Colonic mucosa (tissue), 4 donors: ENCODE measurements around the gene AGO1. TPM values are rescaled to one million over a fixed set of nuclear protein-coding genes. Genes with fewer than 3 reads are reported as not detected.

Source experiments
- DNase-seq: peaks from one replicate; pipeline ENCODE4 v3.0.0-alpha.2; 2020
- H3K27ac ChIP-seq: fragments of 200-600 bp; one replicate; pipeline ENCODE4 v1.8.0; 2021
- H3K27me3 ChIP-seq: fragments of 200-600 bp; one replicate; pipeline ENCODE4 v1.8.0; 2021
- H3K36me3 ChIP-seq: fragments of 200-600 bp; one replicate; pipeline ENCODE4 v1.8.0; 2021
- H3K4me1 ChIP-seq: fragments of 200-600 bp; one replicate; pipeline ENCODE4 v1.8.0; 2021; ENCODE audit warnings: mild to moderate bottlenecking
- H3K4me3 ChIP-seq: fragments of 200-600 bp; one replicate; pipeline ENCODE4 v1.8.0; 2021
- H3K9ac ChIP-seq, 2 donors: one replicate each; pipeline ENCODE4 v1.7.0; 2013; ENCODE audit warnings: control low read depth in 2 of 2, low read depth in 2 of 2, low read length in 2 of 2
- H3K9me3 ChIP-seq: fragments of 200-600 bp; one replicate; pipeline ENCODE4 v1.8.0; 2021
- intact Hi-C: fragments of 100-400 bp; cut with DNase I; formaldehyde crosslinking; loops from one replicate; pipeline ENCODE4 v1.14.1; 2022
- total RNA-seq, 2 donors: library from RNA; stranded (reverse); fragmentation: NEBNext Ultra II Directional in 1 of 2; extraction: Animal tissue kit (Norgen Biotek cat#: 25700) in 1 of 2; gene quantifications; one replicate each; pipeline ENCODE4 v1.2.1, GENCODE V29; 2021
- TF ChIP-seq, protein P1 (sequence below): fragments of 200-600 bp; IDR thresholded peaks from one replicate; pipeline ENCODE4 v1.8.0; 2022; ENCODE audit warnings: antibody characterized with exemption, mild to moderate bottlenecking
- donor health status: healthy.
- donor health status: DM: no; HTN: no; CAD: no.
- donor health status: DM: no; HTN: no; CAD: no.

AGO1 gene
- total RNA-seq, 2 donors from 2014 or later: 24.2 to 27.7 TPM

DNA sequence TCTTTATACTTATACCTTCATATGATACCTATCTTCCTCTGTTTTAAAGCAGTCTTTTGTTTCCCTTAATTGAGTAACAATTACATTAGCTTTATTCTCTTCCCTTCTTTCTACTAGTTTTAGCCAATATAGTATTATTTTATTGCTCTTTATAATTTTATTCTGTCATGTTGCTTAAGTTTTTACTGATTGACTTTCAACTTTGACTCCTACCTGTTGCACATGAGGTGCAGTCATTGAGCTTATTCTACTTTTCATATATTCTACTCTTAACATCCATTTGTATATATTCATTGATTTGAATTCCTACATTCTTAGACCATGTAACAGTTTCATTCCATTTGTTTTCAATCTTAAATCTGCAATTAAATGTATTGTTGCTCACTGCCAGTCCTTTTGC is 97.1 kb downstream of the AGO1 start:
- Histone ChIP-seq H3K9me3 (no peaks in the 10 kb centered on the region), H3K4me3 (no peak overlapping the region), H3K27ac (no peak overlapping the region), H3K27me3 (no peaks in the 10 kb centered on the region), H3K36me3 (no peaks in the 10 kb centered on the region), H3K9ac (no peak overlapping the region), H3K4me1 (no peaks in the 10 kb centered on the region)
- intact Hi-C loops: no loop called here
- TF ChIP-seq, protein P1, sequence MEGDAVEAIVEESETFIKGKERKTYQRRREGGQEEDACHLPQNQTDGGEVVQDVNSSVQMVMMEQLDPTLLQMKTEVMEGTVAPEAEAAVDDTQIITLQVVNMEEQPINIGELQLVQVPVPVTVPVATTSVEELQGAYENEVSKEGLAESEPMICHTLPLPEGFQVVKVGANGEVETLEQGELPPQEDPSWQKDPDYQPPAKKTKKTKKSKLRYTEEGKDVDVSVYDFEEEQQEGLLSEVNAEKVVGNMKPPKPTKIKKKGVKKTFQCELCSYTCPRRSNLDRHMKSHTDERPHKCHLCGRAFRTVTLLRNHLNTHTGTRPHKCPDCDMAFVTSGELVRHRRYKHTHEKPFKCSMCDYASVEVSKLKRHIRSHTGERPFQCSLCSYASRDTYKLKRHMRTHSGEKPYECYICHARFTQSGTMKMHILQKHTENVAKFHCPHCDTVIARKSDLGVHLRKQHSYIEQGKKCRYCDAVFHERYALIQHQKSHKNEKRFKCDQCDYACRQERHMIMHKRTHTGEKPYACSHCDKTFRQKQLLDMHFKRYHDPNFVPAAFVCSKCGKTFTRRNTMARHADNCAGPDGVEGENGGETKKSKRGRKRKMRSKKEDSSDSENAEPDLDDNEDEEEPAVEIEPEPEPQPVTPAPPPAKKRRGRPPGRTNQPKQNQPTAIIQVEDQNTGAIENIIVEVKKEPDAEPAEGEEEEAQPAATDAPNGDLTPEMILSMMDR: no peak
- DNase-seq: no peak

Other genes starting within 250 kb of the AGO1 start
- gene PSMB2, start 241.7 kb upstream of the AGO1 start, total RNA-seq: 10 to 100 TPM; 48.4 to 73.9 TPM
- 1 to 10 TPM; 2.9 to 4.2 TPM for gene C1orf216, start 164.3 kb upstream of the AGO1 start, total RNA-seq
- 10 to 100 TPM in 1 of 2 donors, 1 to 10 TPM in 1; 3.1 to 27.7 TPM for gene CLSPN, start 113.2 kb upstream of the AGO1 start, total RNA-seq
- 10 to 100 TPM in 1 of 2 donors, 1 to 10 TPM in 1; 7.4 to 17.5 TPM for gene AGO4, start 75.2 kb upstream of the AGO1 start, total RNA-seq
- gene AGO3, start 47.9 kb downstream of the AGO1 start, total RNA-seq: 10 to 100 TPM; 16.7 to 21.4 TPM
- under 1 TPM in 1 of 2 donors, not detected in 1; 0.13 TPM for gene TEKT2, start 200.9 kb downstream of the AGO1 start, total RNA-seq
- 10 to 100 TPM; 30.4 to 33.0 TPM for gene ADPRS, start 205.7 kb downstream of the AGO1 start, total RNA-seq
- gene COL8A2, start 242.0 kb downstream of the AGO1 start, total RNA-seq: 1 to 10 TPM; 1.1 to 2.1 TPM